Kidney (tissue), 14 donors: ENCODE measurements around the gene CASP10. TPM values are rescaled to one million over a fixed set of nuclear protein-coding genes. Genes with fewer than 3 reads are reported as not detected.

ENCODE experiments used
- DNase-seq, 5 donors: peaks; one replicate each; pipeline ENCODE4 v3.0.0-alpha.2; 2013 to 2020
- FAIRE-seq: peaks from 2 replicates; lab custom pipeline; 2012; peaks lifted over from hg19 to GRCh38; lab: Jason Lieb, UNC
- H3K27ac ChIP-seq, 2 donors: one replicate each; pipeline ENCODE4 v1.7.0; 2013; ENCODE audit warnings: low read depth in 2 of 2, low read length in 2 of 2, inconsistent platforms in 1 of 2
- H3K27me3 ChIP-seq: one replicate; pipeline ENCODE4 v1.7.1; 2013; ENCODE audit warnings: low read length, inconsistent platforms; ENCODE audit not compliant: control insufficient read depth, insufficient read depth
- H3K36me3 ChIP-seq, 3 donors: one replicate each; pipeline versions ENCODE4 v1.7.0 to v1.7.1; 2013; ENCODE audit warnings: low read length in 3 of 3, control low read depth in 1 of 3, inconsistent platforms in 1 of 3; ENCODE audit not compliant: insufficient read depth in 3 of 3, control insufficient read depth in 2 of 3
- H3K4me1 ChIP-seq, 3 donors: one replicate each; pipeline versions ENCODE4 v1.7.0 to v1.7.1; 2013; ENCODE audit warnings: low read length in 3 of 3, inconsistent platforms in 1 of 3, low read depth in 1 of 3; ENCODE audit not compliant: control insufficient read depth in 2 of 3, insufficient read depth in 2 of 3
- H3K4me3 ChIP-seq, 3 donors: one replicate each; pipeline versions ENCODE4 v1.7.0 to v1.8.1; 2013; ENCODE audit warnings: low read length in 3 of 3, control low read depth in 1 of 3, inconsistent platforms in 1 of 3
- H3K9ac ChIP-seq, 3 donors: one replicate each; pipeline versions ENCODE4 v1.7.0 to v1.7.1; 2013; ENCODE audit warnings: low read length in 3 of 3, control low read depth in 1 of 3, inconsistent platforms in 1 of 3
- H3K9me3 ChIP-seq, 3 donors: one replicate each; pipeline versions ENCODE4 v1.7.0 to v1.7.1; 2013; ENCODE audit warnings: low read length in 3 of 3, control low read depth in 1 of 3, inconsistent platforms in 1 of 3; ENCODE audit not compliant: control insufficient read depth in 2 of 3, insufficient read depth in 1 of 3
- intact Hi-C: fragments of 100-400 bp; cut with DNase I; formaldehyde crosslinking; loops from one replicate; pipeline ENCODE4 v1.11.1; 2022
- polyA plus RNA-seq: library from polyadenylated mRNA; stranded (reverse); fragments of 350-450 nt; fragmentation: Illumina TruSeq; extraction: RNeasy Lipid Tissue Mini Kit (QIAGEN cat#74804); gene quantifications from one replicate; pipeline ENCODE4 v1.2.3, GENCODE V29; 2014; ENCODE audit warnings: low read depth, low replicate concordance; ENCODE audit not compliant: insufficient read depth
- total RNA-seq: library from RNA; stranded (reverse); fragmentation: NEBNext Ultra II Directional; extraction: Animal tissue kit (Norgen Biotek cat#: 25700); gene quantifications from one replicate; pipeline ENCODE4 v1.2.1, GENCODE V29; 2021
- TF ChIP-seq, protein P1 (sequence below): IDR thresholded peaks from 3 replicates; pipeline ENCODE4 v1.5.1; 2012; ENCODE audit warnings: mild to moderate bottlenecking, moderate library complexity, borderline replicate concordance; ENCODE audit not compliant: insufficient read depth; ENCODE audit errors: extremely low read depth
- donor health status: control.
- donor health status: control.
- donor health status: control.
- donor health status: control.
- donor health status: control.
- donor health status: DM: yes; HTN: yes; CAD: no.
- donor health status: Normal renal cell carcinoma (clear cell type).

CASP10 gene
- total and polyA plus RNA-seq, 2 donors from 2014 or later: 4.5 to 24.6 TPM

DNA sequence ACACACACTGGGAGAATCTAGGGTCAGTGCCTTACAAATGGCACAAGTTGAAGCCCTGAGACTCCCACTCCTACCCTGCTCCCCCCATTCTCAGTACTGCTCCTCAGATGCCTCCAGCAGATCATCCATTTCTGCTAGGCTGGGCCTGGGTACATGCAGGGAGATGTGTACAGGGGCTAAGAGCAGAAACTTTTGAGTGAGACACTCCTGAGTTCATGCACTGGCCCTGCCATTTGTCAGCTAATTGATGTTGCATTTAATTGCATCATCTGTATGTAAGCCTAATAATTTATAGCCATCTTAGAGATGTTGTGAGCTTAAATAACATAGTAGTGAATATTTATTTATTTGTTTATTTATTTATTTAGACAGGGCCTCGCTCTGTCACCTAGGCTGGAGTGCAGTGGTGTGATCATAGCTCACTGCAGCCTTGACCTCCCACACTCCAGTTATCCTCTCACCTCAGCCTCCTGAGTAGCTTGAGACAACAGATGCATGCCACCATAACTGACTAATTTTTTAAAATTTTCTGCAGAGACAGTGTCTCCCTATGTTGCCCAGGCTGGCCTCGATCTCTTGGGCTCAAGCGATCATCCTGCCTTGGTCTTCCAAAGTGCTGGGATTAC is 72.6 kb downstream of the CASP10 start:
- intact Hi-C loops: no loop called here
- no peaks in the 10 kb centered on the region for H3K36me3 ChIP-seq
- H3K4me1 ChIP-seq: peaks cover 0 to 3% (median 0%) of the 10 kb centered on the region in 3 donors
- FAIRE-seq: no peak
- H3K27me3 ChIP-seq: no peaks in the 10 kb centered on the region
- DNase-seq: no peak
- no peak overlapping the region for H3K9ac ChIP-seq
- no peak overlapping the region for H3K4me3 ChIP-seq
- H3K27ac ChIP-seq: no peak overlapping the region
- TF ChIP-seq, protein P1, sequence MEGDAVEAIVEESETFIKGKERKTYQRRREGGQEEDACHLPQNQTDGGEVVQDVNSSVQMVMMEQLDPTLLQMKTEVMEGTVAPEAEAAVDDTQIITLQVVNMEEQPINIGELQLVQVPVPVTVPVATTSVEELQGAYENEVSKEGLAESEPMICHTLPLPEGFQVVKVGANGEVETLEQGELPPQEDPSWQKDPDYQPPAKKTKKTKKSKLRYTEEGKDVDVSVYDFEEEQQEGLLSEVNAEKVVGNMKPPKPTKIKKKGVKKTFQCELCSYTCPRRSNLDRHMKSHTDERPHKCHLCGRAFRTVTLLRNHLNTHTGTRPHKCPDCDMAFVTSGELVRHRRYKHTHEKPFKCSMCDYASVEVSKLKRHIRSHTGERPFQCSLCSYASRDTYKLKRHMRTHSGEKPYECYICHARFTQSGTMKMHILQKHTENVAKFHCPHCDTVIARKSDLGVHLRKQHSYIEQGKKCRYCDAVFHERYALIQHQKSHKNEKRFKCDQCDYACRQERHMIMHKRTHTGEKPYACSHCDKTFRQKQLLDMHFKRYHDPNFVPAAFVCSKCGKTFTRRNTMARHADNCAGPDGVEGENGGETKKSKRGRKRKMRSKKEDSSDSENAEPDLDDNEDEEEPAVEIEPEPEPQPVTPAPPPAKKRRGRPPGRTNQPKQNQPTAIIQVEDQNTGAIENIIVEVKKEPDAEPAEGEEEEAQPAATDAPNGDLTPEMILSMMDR: no peak
- no peaks in the 10 kb centered on the region for H3K9me3 ChIP-seq

- intact Hi-C loops: no loop called here
- no peaks in the 10 kb centered on the region for H3K9me3 ChIP-seq
- no peak for FAIRE-seq
- DNase-seq: no peak
- no peak overlapping the region for H3K9ac ChIP-seq
- H3K36me3 ChIP-seq: no peaks in the 10 kb centered on the region
- H3K4me1 ChIP-seq: peaks cover 0 to 3% (median 0%) of the 10 kb centered on the region in 3 donors
- TF ChIP-seq, protein P1: no peak
- no peaks in the 10 kb centered on the region for H3K27me3 ChIP-seq
- no peak overlapping the region for H3K27ac ChIP-seq
- H3K4me3 ChIP-seq: no peak overlapping the region
Measured at GRCh38 chr2:201256082-201256481, 73.1 kb downstream of the CASP10 start.

- H3K9ac ChIP-seq: peak overlapping the region in 2 of 3 donors; percentile 56 to 81
- DNase-seq (no peak), FAIRE-seq (no peak)
Measured at GRCh38 chr2:201257381-201257955, 74.5 kb downstream of the CASP10 start.

More at GRCh38 chr2:201257381-201257955, 74.5 kb downstream of the CASP10 start:
- no peaks in the 10 kb centered on the region for H3K27me3 ChIP-seq
- no peaks in the 10 kb centered on the region for H3K9me3 ChIP-seq
- H3K27ac ChIP-seq: peak overlapping the region; percentile 84 to 92
- H3K4me3 ChIP-seq: peak overlapping the region; percentile 79 to 90 (median 89)
- H3K4me1 ChIP-seq: peaks cover 0 to 3% (median 0%) of the 10 kb centered on the region in 3 donors
- no peaks in the 10 kb centered on the region for H3K36me3 ChIP-seq
- intact Hi-C loops: no loop called here
- TF ChIP-seq, protein P1: no peak
